Stimulated activated CD8-positive, alpha-beta memory T cell treated with anti-CD3 and anti-CD28 coated beads, Interleukin-15, amount 100 ng/mL, for 24 hours (primary cell): Measurements from ENCODE around the gene MTFR2.

Experiments
- DNase-seq: peaks from one replicate; pipeline ENCODE4 v3.0.0-alpha.2; 2020; ENCODE audit warnings: low read depth

MTFR2 gene

DNA sequence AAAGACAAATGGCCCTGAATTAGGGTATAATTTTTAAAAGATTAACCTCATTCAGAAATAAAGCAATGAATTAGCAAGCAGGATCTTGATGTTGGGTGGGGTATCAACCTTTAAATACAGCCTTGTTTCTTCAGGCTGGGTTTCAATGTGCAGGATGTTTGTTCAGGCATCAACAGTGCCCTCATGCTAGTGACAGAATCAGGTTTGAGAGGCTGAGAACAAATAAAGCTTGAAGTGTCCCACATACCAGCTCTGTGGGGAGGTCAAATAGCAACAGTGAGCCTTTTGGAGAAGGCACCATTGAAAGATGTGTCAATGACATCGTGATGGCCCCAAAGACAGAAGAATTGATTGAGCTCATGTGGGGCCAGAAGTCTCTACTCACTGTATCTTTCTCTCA lies 68.2 kb downstream of the MTFR2 start:
- no peak for DNase-seq

DNA sequence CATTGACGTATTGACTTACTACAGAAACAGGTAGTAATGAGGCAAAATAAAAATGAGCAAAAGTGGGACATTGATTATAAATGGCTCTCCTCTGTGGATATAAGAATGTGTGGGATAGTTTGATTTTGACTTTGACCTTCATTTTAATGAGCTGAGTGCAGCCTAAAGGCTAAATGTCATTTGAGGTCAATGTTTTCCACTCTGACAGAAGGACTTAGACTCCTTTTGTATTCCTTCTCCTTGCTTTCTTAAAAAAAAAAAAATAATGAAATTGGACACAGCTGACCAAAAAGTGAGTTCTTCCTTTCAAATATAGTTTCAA lies 68.6 kb downstream of the MTFR2 start:
- DNase-seq = no peak
